Measurements from ENCODE around the gene MRPL24. TPM values are rescaled to one million over a fixed set of nuclear protein-coding genes. Genes with fewer than 3 reads are reported as not detected.

The MRPL24 gene
- total RNA-seq, 2 experiments from 2014 or later = 55.3 to 56.6 TPM

DNA sequence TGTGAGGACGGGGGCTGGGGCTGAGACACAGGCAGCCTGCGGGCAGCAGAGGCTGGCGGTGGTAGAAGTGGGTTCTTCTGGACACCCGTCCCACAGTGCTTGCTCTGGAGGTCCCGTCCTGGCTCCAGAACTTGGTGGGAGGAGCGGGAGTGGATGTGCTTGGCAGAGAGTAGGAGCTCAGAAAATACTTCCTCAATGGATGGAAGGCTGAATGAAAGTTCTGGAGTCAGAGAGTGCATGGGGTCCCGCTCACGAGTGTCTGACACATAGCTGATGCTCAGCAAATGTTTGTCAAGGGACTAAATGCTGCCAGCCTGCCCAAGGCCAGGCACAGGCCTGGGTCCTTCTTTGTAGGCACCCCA, 50.2 kb downstream of the MRPL24 start:
- TF ChIP-seq, protein P1, sequence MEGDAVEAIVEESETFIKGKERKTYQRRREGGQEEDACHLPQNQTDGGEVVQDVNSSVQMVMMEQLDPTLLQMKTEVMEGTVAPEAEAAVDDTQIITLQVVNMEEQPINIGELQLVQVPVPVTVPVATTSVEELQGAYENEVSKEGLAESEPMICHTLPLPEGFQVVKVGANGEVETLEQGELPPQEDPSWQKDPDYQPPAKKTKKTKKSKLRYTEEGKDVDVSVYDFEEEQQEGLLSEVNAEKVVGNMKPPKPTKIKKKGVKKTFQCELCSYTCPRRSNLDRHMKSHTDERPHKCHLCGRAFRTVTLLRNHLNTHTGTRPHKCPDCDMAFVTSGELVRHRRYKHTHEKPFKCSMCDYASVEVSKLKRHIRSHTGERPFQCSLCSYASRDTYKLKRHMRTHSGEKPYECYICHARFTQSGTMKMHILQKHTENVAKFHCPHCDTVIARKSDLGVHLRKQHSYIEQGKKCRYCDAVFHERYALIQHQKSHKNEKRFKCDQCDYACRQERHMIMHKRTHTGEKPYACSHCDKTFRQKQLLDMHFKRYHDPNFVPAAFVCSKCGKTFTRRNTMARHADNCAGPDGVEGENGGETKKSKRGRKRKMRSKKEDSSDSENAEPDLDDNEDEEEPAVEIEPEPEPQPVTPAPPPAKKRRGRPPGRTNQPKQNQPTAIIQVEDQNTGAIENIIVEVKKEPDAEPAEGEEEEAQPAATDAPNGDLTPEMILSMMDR (conservative IDR thresholded peaks at IDR 0.05; ENCODE audit: low read length) = no peak
- TF ChIP-seq EZH2phosphoT487 (IDR thresholded peaks at IDR 0.05; ENCODE audit: borderline replicate concordance, low read depth, low read length) = no peak
- no peak overlapping the region for H3K4me2 ChIP-seq (ENCODE audit: low read length)
- CTCF ChIA-PET (ENCODE audit: unreplicated experiment) = interaction anchor here (1.0 to 3.2 kb wide), 2 partner anchors 18 to 35 kb away, joined by 3 to 36 read pairs; no protein-coding TSS in a partner anchor
- POLR2A ChIA-PET = no interaction called here
- H4K20me1 ChIP-seq (ENCODE audit: insufficient read depth, low read length) = no peaks in the 10 kb centered on the region
- no peaks in the 10 kb centered on the region for H3K36me3 ChIP-seq (ENCODE audit: insufficient read depth, low read length)
- no peaks in the 10 kb centered on the region for H3K79me2 ChIP-seq (ENCODE audit: insufficient read depth, low read depth, low read length)
- DNase-seq (ENCODE audit: low spot score) = no peak
- intact Hi-C loops (cut with micrococcal nuclease; ENCODE audit: unreplicated experiment) = no loop called here
- peaks cover 17% of the 10 kb centered on the region for H3K4me1 ChIP-seq (ENCODE audit: insufficient read depth, low read length, poor library complexity, severe bottlenecking)
- H3K9me3 ChIP-seq (ENCODE audit: low read length) = no peaks in the 10 kb centered on the region
- H3K9me2 ChIP-seq (ENCODE audit: insufficient read depth, low read length) = no peaks in the 10 kb centered on the region
- H2AFZ ChIP-seq (ENCODE audit: low read length) = no peak overlapping the region
- BruUV-seq (replicated peaks) = no TSS peak
- no peak overlapping the region for H3K27ac ChIP-seq (ENCODE audit: low read depth, low read length, poor library complexity, severe bottlenecking)
- H3K4me3 ChIP-seq (ENCODE audit: low read depth, low read length, poor library complexity, severe bottlenecking) = no peak overlapping the region

DNA sequence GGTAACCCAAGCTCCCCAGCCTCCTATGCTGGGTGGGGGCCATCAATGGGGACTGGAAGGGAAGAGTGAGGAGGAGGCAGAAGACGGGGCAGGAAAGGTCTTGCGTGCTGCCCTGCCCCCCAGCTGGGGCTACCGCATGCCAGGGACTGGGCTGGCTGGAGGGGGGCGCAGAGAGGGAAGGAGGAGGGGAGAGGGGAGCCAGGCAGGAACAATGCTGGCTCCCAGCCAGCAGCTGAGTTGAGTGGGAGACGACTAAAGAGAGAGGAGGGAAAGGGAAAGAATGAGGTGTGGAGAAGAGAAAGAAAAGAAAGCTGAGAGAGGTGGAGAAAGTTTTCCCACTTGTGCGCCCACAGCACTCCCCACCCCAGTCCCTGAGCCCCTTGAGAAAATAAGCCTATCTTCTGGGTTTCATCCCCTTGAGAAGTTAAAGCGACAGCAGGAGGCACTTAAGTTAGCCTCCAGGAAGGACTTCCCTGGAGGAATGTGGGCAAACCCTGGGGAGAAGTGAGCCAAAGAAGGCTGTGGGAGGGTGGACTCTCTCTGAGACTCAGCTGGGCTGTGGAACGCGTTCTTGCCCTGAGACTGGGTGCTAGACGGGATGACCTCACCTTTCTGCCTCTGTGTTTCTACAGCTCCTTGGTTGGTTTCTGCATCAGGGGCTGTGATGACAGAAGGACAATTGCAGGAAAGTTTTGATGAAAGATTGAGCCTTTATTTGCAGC, 50.8 kb downstream of the MRPL24 start:
- Histone ChIP-seq H3K4me1 (ENCODE audit: insufficient read depth, low read length, poor library complexity, severe bottlenecking) (peaks cover 17% of the 10 kb centered on the region), H3K9me2 (ENCODE audit: insufficient read depth, low read length) (no peaks in the 10 kb centered on the region), H3K4me3 (ENCODE audit: low read depth, low read length, poor library complexity, severe bottlenecking) (no peak overlapping the region), H3K4me2 (ENCODE audit: low read length) (0 out of 2 replicates have a peak overlapping the region, but pooled peaks have one; percentile 18), H4K20me1 (ENCODE audit: insufficient read depth, low read length) (no peaks in the 10 kb centered on the region), H3K9me3 (ENCODE audit: low read length) (no peaks in the 10 kb centered on the region), H2AFZ (ENCODE audit: low read length) (no peak overlapping the region), H3K79me2 (ENCODE audit: insufficient read depth, low read depth, low read length) (no peaks in the 10 kb centered on the region), H3K27ac (ENCODE audit: low read depth, low read length, poor library complexity, severe bottlenecking) (no peak overlapping the region), H3K36me3 (ENCODE audit: insufficient read depth, low read length) (no peaks in the 10 kb centered on the region)
- TF ChIP-seq EZH2phosphoT487 (IDR thresholded peaks at IDR 0.05; ENCODE audit: borderline replicate concordance, low read depth, low read length) = no peak
- TF ChIP-seq, protein P1 (conservative IDR thresholded peaks at IDR 0.05; ENCODE audit: low read length) = no peak
- no TSS peak for BruUV-seq (replicated peaks)
- ChIA-PET CTCF (ENCODE audit: unreplicated experiment) (interaction anchor here (0.5 to 3.2 kb wide), 11 partner anchors 10 to 467 kb away, joined by 3 to 36 read pairs (median 4); partner anchors contain the start of genes CRABP2, ISG20L2 and MRPL24), POLR2A (interaction anchor here (1.1 kb wide), 1 partner anchor 37 kb away, joined by 3 read pairs; no protein-coding TSS in a partner anchor)
- DNase-seq (ENCODE audit: low spot score) = no peak
- intact Hi-C loops (cut with micrococcal nuclease; ENCODE audit: unreplicated experiment) = loop anchor here (1.0 to 10.0 kb wide), 5 partner anchors 16 to 200 kb away; partner anchors contain the start of gene NTRK1
